Glutamatergic neuron (in vitro differentiated cells): ENCODE results near the gene MBTPS2. TPM values are rescaled to one million over a fixed set of nuclear protein-coding genes. Genes with fewer than 3 reads are reported as not detected.

Experiments used
- DNase-seq: peaks from one replicate; pipeline ENCODE4 v3.0.0; 2022
- H3K27ac Mint-ChIP-seq: one replicate; pipeline ENCODE4 v1.8.0; 2020; ENCODE audit warnings: mild to moderate bottlenecking, mixed read lengths, inconsistent platforms; ENCODE audit not compliant: unreplicated experiment
- H3K27me3 Mint-ChIP-seq: one replicate; pipeline ENCODE4 v1.8.0; 2020; ENCODE audit warnings: mild to moderate bottlenecking, moderate library complexity, mixed read lengths, inconsistent platforms; ENCODE audit not compliant: unreplicated experiment
- H3K36me3 Mint-ChIP-seq: one replicate; pipeline ENCODE4 v1.8.0; 2020; ENCODE audit warnings: mild to moderate bottlenecking, mixed read lengths, inconsistent platforms; ENCODE audit not compliant: unreplicated experiment
- H3K4me1 Mint-ChIP-seq: one replicate; pipeline ENCODE4 v1.8.0; 2020; ENCODE audit warnings: mild to moderate bottlenecking, low read depth, mixed read lengths, inconsistent platforms; ENCODE audit not compliant: unreplicated experiment
- H3K4me3 Mint-ChIP-seq: one replicate; pipeline ENCODE4 v1.8.0; 2020; ENCODE audit warnings: mild to moderate bottlenecking, mixed read lengths, inconsistent platforms; ENCODE audit not compliant: unreplicated experiment
- H3K9me3 Mint-ChIP-seq: one replicate; pipeline ENCODE4 v1.8.0; 2020; ENCODE audit warnings: mild to moderate bottlenecking, moderate library complexity, mixed read lengths, inconsistent platforms; ENCODE audit not compliant: unreplicated experiment
- CTCF ChIP-seq: fragments of 200-600 bp; sonication (generic); IDR thresholded peaks from one replicate; pipeline ENCODE4 v1.5.0; 2021; ENCODE audit not compliant: partially characterized antibody, unreplicated experiment
- total RNA-seq: library from RNA; stranded (reverse); fragmentation: NEBNext Ultra II Directional; extraction: Animal tissue kit (Norgen Biotek cat#: 25700); gene quantifications from one replicate; pipeline ENCODE4 v1.2.1, GENCODE V29; 2021; ENCODE audit not compliant: unreplicated experiment

Gene MBTPS2
- total RNA-seq, 1 donor from 2014 or later = 22.3 TPM

GRCh38 chrX:21802054-21802670 is 37.3 kb upstream of the MBTPS2 start:
- Mint-ChIP-seq H3K4me1 (peaks cover 10% of the 10 kb centered on the region), H3K4me3 (no peak overlapping the region), H3K9me3 (no peaks in the 10 kb centered on the region), H3K36me3 (no peaks in the 10 kb centered on the region), H3K27ac (no peak overlapping the region), H3K27me3 (no peaks in the 10 kb centered on the region)
- TF ChIP-seq CTCF = no peak
- no peak for DNase-seq

DNA sequence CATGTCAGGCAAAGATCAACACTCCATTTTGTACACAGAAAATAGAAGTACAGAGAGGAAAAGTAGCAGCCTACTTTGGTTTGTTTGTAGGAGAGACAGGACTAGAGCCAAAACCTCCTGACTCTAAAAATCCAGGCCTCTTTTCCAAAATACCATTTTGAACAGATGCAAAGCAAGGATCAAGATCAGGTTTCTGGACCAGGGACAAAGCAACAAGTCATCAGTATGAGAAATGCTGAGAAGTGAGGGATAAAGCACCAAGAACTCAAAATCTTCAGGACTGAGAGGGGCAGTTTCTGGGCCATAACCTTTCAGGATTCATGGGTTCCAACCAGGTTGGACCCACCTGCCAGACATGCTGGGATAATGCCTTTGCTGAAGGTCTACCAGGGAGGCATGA is 36.6 kb upstream of the MBTPS2 start:
- H3K36me3 Mint-ChIP-seq = no peaks in the 10 kb centered on the region
- TF ChIP-seq CTCF = no peak
- no peaks in the 10 kb centered on the region for H3K9me3 Mint-ChIP-seq
- H3K4me3 Mint-ChIP-seq = no peak overlapping the region
- no peak for DNase-seq
- H3K27me3 Mint-ChIP-seq = no peaks in the 10 kb centered on the region
- H3K27ac Mint-ChIP-seq = no peak overlapping the region
- peaks cover 10% of the 10 kb centered on the region for H3K4me1 Mint-ChIP-seq

DNA sequence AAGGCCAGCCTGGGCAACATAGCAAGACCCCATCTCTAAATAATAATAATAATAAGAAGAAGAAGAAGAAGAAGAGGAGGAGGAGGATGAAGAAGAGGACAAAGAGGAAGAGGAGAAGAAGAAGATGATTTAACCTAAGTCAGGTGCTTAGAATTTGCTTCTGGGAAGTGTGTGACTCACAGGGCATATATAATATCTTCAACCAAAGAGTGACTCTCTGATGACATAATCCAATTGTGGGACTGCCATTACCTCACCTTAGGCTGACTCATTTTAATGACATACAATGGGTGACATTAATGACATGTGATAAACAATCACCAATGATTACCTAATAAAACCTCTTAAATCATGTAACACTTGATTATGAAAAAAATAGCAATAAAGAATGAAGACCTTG is 32.7 kb upstream of the MBTPS2 start:
- Mint-ChIP-seq H3K4me1 (no peaks in the 10 kb centered on the region), H3K4me3 (no peak overlapping the region), H3K36me3 (no peaks in the 10 kb centered on the region), H3K27ac (no peak overlapping the region), H3K9me3 (no peaks in the 10 kb centered on the region), H3K27me3 (no peaks in the 10 kb centered on the region)
- no peak for DNase-seq
- TF ChIP-seq CTCF = no peak

DNA sequence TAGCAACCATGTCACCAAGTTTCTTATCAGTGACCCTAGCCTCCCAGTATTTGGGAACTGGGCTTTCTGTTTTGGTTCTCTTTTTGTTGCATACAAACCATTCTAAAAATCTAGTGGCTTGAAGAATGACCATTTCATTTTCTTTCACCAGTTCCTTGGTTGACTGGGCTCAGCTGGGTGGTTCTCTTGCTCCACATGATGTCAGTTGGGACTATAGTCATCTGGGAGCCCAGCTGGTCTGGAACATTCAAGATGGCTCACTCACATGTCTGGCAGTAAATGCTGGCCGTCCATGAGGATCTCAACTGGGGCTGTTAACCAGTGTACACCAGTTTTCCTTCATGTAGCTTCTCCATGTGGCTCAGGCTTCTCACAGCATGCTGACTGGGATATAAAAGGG is 27.6 kb upstream of the MBTPS2 start:
- H3K27ac Mint-ChIP-seq = no peak overlapping the region
- no peaks in the 10 kb centered on the region for H3K27me3 Mint-ChIP-seq
- no peak for DNase-seq
- TF ChIP-seq CTCF = no peak
- peaks cover 1% of the 10 kb centered on the region for H3K9me3 Mint-ChIP-seq
- peaks cover 2% of the 10 kb centered on the region for H3K4me1 Mint-ChIP-seq
- H3K36me3 Mint-ChIP-seq = no peaks in the 10 kb centered on the region
- H3K4me3 Mint-ChIP-seq = no peak overlapping the region

GRCh38 chrX:21812628-21813027 is 26.8 kb upstream of the MBTPS2 start:
- Mint-ChIP-seq H3K4me3 (no peak overlapping the region), H3K4me1 (peaks cover 2% of the 10 kb centered on the region), H3K27me3 (no peaks in the 10 kb centered on the region), H3K27ac (no peak overlapping the region), H3K9me3 (peaks cover 1% of the 10 kb centered on the region), H3K36me3 (no peaks in the 10 kb centered on the region)
- DNase-seq = no peak
- no peak for TF ChIP-seq CTCF
